8988T (cell line): Measurements from ENCODE around the gene KCNH1.

Source experiments
- DNase-seq: peaks from one replicate; pipeline ENCODE4 v3.0.0; 2011

The KCNH1 gene

DNA sequence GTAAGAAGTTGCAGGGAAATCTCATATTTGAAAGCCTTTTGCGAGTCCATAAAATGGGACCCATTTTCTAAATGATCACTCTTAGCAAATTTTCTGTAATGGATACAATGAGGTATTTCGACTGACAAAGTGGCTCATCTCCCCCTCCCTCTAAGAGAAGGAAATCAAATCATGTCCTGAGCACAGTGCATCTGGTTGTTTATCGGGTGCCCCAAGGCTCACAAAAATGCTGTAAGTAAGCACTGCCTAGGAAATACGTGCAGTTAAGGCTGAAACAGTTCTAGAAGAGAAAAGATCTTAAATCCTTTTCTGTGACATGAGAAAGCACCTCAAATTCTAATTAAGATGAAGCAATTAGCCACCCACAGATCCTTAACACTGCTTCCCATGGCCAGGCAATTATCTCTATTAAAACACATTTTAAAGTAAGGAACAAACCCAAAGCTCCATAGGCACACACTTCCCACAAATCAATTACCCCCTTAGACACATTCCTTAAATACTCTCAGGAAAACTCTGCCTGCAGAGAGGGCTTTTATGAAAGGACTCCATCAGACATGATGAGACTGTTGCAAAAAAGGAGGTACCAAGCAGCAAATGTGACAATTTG, 216.3 kb downstream of the KCNH1 start:
- DNase-seq = no peak

DNA sequence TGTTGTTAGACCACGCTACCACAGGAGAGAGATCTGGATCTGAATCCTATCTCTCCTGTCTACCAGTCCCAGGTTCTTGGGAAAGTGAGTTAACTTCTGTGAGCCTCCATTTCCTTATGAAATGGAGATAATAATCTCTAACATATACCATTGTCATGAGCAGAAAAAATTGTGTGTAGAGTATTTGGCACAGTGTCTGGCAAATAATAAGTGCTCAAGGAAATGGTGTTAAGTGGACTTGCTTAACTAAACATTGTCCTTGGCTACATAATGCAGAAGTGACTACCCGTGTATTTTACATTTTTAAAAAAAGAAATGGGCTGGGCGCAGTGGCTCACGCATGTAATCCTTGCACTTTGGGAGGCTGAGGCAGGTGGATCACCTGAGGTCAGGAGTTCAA, 217.4 kb downstream of the KCNH1 start:
- DNase-seq = no peak

DNA sequence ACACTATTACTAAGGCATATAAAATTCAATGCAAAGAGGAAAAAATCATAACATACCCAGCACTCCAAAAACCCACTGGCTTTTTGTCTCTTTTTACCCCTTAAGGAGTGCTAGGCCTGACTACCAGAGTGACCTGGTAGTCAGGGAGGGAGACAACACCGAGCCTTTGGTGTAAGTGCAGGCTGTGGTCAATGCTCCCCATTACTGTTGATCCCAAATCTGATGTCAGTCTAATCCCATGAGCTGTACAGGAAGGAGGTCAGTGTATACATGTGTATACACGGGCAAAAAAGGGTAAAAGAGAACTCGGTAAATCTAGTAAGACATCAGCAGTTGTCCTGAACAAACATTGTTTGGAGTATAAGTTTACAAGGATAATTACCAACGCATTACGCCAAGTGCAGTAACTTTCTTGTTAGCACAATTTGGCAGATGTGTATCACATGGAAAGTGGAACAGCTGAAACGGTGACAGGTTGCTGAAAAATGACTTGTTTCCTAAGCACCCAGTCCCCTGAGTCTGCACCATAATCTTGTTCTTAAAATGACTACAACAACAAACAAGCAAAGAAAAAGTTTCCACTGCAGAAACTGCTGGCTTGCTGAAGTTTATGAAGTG, 217.9 kb downstream of the KCNH1 start:
- DNase-seq = no peak

DNA sequence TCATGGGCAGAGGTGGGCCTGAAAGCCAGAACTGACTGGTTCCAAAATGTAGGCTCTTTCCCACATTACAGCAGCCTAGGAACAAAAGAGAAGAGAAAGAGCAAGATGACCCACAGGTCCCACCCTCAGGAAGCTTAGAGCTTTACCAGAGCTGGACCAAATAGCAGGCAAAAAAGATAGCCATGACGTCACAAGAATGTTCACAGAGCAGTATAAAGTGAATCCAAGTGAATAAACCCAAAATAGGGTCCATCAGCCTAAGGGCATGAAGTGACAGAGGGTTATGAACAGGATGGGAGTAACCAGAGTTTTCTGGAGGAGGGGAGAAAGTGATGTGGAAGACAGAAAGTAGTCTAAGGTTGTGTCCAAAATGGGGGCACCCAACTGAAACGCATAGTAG, 221.2 kb downstream of the KCNH1 start:
- DNase-seq = no peak

DNA sequence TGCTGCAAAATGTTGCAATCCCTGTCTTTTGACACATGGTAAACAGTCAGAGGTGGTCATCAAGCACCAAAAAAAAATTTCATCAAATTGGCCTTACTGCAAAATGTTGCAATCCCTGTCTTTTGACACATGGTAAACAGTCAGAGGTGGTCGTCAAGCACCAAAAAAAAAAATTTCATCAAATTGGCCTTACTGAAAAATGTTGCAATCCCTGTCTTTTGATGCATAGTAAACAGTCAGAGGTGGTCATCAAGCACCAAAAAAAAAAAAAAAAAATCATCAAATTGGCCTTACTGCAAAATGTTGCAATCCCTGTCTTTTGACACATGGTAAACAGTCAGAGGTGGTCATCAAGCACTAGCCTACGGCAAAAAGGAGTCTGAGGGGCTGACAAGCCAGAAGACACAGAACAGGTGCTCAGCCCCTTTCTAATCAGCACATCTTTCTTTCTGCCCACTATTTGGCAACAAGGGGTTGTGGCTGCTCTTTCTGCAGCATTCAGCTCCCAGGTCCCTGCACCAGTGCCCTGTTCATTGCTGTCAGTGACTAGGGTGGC, 223.8 kb downstream of the KCNH1 start:
- DNase-seq = no peak

DNA sequence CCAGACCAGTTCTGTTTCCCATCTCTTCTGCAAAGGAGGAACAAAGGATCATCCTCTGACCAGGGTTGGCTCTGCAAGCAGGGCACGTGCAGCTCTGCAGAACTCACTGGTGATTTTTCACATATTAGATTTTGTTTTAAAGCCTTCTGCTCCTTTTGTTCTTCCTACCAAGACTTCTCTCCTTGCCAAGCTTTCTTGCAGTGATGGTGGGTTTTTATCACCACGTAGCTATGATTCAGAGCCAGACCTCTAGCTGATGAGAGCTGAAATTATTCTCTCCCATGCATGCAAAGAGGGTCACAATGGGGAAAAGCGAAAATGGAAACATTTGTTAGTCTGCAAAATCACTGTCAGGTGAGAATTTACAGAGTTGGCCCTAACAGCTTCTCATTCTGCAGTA, 225.2 kb downstream of the KCNH1 start:
- DNase-seq = no peak

DNA sequence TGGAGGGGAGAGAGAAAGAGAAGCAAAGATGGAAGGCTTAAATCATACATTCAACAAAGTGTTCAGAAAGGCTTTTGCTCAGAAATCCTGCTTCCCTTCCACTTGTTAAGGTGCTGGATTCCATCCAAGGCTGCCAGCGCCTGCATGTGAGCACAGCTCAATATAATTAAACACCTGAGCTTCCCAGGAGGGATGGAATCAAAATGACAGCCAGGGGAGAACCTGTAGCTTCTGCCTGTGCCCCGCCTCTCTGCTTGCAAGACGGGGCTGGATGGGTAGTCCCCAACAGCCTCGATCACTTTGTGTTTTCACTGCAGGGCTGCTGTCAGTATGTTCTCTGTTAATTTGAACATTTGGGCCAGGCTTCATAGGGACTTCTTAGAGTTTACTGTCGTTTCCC, 225.7 kb downstream of the KCNH1 start:
- no peak for DNase-seq

DNA sequence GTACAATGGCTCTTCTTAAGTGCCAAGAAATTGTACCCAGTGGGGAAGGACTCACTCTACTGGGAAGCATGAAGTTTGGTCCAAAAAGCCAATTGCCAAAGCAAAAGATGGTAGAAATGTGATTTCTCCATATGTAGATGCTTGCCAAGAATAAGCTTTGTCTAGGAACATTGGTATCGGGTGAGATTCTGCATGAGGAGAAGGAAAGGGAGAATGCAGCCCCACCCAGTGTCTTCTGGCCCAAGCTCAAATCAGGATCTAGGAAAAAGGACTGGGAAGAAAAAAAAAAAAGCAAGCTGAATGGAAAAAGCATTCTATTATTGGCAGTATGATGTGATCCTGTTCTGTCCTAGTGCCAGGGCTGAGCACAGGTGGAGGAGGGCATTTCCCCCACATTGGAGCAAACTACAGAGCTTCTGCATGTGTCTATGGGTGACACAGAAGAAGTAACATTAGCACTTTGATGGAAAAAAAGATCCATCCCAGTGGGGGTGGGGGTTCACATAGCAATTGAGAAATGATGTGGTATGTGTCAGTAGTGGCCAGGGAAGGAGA, 226.6 kb downstream of the KCNH1 start:
- DNase-seq = no peak

DNA sequence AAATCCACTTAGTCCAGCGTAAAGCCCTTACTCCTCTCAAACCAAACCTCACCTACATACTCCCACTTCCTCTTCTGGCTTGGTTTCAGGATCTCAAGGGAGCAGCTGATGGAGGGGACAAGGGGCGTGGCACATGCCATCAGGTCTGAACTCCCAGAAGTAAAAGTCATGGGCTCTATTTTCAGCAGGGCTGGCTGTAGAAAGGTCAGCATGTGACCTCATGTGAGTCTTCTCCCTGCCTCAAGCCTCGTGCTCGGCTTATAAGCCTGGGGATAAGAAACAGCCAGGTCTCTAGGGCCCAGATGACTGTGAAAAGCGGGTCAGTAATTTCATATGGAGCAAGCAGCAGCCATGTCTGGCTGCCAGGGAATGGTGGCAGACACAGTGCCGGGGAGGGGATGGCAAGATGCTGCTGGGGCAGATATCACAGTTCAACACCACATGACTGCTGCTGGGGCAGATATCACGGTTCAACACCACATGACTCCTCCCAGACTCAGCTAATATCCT, 227.9 kb downstream of the KCNH1 start:
- DNase-seq = no peak

DNA sequence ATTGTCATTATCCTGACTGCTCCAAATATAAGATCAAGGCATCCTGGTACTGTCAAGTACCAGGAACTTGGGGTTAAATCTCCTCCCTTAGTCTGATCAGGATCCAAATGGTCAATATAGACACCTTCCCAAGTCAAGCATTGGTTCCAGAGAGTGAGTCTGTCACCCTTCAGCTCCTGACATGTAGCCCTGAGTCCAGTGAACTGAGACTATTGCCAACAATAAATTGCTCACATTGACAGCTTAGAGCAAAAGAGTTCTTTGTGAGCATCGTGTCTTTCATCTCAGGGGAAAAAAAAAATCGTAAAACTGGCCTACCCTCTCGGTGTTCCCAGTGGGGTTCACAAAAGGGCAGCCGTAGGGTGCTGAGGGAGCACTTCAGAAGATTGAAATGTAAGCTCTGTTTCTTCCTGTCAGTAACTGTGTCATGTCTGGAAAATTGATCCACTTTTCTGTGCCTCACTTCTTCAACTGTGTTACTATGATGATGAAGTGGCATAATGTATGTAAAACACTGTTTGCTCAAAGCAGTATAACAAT, 228.5 kb downstream of the KCNH1 start:
- no peak for DNase-seq

DNA sequence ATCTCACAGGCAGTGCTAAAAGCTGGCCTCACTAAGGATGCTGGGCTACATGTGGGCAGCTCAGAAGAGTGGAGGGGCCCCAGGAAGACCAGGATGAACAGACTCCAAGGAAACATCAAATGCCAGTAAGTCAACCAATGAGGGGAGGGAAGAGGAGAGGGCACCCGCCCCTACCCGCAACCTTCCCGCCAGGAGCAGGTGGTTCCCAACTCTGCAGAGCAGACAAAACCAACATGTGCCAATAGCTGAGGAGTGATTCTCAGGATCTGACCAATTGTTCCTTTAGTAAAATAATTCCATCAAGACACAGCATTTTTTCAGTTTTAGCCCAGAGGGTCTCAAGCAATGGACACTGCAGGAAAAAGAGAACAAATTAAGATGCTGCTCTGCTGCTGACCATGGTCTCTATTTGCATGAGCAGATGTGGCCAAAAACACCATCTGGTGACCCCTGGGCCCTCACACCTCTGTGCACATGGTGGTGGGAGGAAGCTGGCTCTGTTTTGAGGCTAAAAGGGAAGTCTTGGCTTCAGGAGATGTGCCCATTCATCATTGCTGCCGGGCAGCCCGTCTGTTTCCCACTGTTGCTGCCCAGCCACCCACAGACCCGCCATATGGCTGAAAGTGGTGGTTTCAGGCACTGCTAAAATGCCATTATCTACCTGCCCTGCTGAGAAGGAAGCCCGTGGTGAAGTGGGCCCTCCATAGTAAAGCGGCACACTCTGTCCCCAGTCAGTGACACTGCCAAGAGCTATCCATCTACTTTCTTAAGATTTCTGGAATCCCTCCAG, 231.8 kb downstream of the KCNH1 start:
- DNase-seq = no peak

DNA sequence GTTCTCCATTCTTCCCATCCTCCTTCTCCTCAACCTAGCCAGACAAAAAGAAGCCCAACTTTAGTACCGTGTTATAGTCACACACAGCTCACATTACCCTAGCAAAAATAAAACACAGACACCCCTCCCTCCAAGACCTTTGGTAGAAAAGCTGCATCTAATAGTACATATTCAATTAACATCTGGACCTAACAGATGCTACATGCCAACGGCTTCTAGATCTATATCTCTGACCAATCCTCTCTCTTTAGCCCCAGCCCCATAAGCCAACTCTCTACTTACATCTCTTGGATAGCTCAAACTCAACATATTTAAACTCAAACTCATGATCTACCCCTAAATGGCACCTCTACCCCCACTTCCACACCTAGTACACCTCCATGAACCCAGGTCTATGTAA, 233.1 kb downstream of the KCNH1 start:
- DNase-seq = no peak

DNA sequence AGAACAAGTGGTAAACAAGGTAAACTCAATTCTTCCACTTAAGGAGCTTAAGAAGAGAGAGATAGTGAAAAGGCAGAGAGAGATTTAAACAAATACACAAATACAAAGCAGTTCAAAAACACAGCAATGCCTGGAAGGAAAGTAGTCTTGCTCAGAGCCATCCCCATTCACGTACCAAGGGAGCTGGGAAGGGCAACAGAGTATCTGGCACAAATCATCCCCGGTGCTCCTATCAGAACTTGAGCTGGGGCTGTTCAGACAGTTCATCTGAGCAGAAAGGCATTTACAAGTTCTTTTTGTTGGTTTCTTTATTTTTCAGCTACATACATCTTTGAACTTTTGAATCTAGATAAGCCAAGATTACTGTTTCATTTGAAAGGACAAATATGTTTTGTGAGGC, 233.9 kb downstream of the KCNH1 start:
- no peak for DNase-seq

DNA sequence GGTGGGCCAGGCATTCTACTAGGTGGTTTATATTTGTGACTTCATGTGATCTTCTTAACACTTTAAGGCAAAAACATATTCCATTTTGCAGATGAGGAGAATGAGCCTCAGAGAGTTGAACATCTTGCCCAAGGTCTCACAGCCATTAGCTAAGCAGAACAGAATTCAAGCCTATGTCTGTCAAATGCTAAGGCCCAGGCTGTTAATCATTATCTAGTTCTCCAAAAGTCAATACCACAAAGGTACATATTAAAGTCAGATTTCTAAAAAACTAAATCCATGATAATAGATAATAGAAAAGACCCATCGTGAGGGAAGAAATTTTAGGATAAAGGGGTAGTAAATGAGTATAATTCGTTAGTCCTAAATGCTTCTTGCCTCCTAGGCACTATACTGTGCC, 234.3 kb downstream of the KCNH1 start:
- DNase-seq = no peak

DNA sequence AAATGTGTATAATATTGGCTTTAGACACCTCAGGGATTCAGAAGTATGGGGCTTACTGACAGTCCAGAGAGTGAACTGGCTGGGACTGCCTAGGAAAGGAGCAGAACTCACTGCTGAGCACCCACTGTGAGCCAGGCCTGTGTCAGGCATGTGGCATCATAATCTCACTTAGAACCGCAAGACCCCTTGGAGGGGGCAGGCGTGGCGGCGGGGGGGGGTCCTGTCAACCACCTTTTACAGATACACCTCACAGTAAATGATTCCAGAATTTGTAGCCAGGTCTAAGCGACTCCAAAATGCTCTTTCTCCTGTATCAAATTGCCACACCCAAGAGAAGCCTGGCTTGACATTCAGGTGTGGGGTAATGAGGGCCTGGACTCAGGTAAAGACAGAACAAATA, 235.5 kb downstream of the KCNH1 start:
- DNase-seq = no peak

DNA sequence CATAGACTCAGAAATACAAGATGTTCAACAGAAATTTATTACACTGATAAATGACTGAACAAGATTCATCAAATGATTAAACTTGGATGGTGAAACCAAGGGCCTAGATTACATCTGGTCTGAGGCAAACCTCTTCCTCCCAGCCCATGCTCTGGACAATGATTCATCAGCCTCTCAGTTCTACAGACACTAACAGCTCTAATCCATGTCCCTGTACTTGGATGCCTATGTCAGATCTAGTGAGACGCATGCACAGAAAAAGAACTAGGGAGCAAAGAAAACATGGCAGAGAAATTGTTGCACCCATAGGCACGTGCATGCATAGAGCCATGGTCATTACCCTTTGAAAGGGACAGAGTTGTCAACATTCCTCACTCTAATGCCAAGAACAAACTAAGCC, 250.1 kb downstream of the KCNH1 start:
- no peak for DNase-seq

DNA sequence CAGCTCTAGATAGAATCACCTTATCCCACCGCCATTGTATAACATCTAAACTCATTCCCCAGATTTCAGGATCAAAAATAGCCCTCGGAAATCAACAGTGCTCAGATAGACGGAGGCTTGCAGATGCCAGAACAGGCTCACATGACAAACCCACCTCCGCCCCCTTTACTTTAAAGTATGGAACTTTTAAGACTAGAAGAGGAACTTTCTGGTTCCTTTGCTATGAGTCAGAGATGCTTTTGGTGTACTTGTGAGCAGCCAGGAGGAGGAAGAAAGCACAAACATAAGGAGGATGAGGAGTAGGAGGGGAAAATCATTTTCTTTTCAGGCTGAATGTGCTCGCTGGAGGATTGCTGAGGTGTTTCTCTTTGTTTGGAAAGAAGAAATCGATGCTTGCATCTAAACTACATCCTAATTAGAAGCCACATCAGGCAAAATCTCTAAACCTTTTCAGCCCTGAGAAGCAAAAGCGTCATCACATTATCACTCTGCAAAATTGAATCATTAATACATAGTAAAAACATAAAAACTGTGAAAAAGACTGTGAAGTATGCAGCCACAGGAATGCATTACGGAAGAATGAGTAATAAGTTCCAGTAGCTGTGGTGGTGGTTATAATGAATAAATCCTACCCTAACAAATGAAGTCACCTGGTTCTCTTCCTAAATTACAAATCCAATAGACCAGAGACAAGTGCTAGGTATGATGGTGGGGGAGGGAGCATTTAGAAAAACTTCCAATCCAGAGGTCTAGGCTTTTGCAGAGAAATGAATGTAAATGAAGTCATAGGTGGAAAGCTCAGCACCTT, 251.3 kb downstream of the KCNH1 start:
- no peak for DNase-seq

DNA sequence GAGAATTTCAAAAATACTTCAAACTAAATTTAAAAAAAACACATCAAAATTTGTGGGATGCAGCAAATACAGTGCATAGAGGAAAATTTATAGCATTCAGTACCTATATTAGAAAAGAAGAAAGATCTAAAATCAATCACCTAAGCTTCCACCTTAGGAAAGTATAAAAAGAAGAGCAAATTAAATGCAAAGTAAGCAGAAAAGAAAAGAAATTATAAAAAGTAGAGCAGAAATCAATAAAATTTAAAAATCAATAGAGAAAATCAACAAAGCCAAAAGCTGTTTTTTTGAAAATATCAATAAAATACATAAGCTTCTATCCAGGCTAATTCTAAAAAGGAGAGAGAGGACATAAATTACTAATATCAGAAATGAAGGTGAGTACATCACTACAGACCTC, 255.4 kb downstream of the KCNH1 start:
- no peak for DNase-seq

DNA sequence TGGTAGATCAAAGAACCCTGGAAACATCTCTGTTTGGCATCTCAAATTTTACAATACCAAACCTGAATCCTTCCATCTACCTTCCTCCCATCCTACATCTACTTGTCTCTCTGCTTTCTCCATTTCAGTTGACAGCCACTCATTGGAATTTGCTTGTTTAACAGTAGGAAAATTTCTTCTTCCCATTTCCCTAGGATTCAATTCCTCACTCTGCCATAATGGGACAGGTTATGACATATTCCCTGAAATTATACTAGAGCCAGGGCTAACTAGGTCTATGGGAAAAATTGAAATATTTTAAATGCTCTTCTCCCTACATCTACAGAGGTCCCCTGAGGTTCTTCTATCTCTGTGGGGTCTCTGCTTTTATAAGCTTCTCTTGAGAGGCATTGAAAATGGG, 257.7 kb downstream of the KCNH1 start:
- DNase-seq = no peak

DNA sequence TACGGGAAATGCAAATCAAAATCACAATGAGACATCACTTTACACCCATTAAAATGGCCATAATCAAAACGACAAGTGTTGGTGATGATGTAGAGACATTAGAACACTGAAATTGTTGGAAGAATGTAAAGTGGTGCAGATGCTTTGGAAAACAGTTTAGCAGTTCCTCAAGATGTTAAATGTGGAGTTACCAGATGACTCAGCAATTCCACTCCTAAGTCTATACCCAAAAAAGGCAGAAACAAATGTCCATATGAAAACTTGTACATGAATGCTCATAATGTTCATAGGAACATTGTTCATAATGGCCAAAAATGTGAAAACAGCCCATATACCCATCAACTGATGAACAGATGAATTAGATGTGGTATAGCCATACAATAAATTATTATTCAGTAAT, 267.4 kb downstream of the KCNH1 start:
- no peak for DNase-seq

DNA sequence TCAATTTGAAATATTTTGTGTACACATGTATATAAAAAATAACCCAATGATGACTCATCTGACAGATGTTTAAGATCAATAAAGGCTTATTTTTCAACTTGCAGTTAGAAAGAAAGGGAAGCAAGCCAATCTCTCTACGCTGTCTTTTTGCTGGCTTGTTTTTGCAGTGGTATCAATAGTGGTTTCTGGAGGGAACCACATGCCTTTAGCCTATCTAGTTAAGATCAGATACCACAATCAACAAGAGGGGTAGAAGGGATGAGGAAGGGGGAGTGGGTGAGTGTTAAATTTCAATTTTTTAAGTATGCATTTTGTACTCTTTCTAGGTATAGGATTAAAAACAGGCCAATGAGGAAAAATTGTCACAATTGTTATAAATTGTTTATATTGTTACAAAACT, 276.2 kb downstream of the KCNH1 start:
- no peak for DNase-seq

DNA sequence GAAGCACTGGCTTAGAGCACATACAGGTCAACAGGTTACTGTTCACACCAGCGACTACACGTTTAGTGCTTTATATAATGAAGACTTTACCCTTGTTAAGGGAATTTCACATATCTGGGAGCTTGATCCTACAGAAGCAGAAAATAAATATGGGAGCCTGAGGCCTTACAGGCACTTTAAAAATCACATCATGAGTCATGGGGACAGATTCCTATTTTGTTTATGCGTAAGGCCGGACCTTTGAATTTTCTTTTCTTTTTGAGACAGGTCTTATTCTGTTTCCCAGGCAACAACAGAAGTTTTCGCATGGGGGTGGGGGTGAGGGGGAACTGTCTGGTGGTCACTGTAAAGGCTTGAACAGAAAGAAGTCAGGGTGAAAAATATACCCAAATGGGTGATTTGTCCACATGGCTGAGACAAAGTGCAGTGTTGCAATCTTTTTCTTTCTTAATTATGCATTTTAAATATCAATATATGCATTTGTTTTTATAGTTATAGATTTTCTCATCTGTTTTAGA, 276.7 kb downstream of the KCNH1 start:
- no peak for DNase-seq
